GM21717 (cell line): Measurements from ENCODE around the gene DYTN.

Experiments
- ATAC-seq: cut with Tn5 transposase; IDR thresholded peaks from one replicate; pipeline ENCODE4 v1.9.1; 2021; ENCODE audit warnings: mild to moderate bottlenecking, moderate library complexity; ENCODE audit not compliant: unreplicated experiment

Gene DYTN

DNA sequence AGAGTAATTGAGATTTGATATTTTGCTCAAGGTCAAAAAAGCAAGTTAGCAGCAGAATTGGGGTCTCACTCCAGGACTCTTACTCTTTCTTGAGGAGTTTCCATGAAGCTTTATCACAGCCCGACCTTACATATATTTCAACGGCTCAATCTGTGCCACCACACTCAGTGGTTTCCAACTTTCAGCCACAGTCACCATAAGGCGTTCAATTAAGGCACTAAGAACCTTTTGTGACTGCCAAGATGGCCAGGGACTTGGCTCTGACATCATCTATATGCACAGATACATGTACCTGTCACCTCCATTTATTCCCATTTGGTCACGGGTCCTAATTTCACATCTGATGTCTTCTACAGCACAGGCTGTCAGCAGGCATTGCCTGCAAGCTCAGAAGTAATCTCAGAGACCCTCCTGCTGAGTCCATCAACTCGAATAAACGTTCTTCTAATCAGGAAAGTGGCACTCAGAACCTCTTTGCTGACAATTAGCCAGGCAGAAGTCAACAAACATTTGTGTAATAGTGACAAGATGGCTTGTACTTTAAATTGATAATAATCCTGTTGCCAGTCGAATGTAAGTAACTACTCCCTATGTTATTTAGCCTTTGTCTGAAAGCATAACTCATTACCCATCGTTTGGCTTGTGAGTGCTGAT is 16.1 kb downstream of the DYTN start:
- ATAC-seq: no peak

DNA sequence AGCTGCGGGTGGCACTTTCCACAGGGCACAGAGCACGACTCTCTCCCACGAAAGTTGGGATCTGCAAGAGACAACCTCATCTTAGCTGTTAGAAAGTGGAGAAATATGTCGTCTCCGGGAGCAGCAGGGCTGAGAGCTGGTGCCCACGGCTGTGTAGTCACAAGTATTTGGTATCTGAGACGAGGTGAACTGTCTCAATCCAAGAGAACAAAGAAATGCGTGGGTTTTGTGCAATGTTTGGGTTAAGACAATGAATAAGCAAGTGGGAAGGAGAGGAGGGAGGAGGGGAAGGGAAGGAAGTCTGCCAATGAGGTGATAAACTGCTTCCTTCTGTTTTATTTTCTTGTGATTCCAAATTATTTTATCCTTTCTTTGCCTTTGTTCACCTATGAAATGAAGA is 18.0 kb downstream of the DYTN start:
- ATAC-seq: no peak

GRCh38 chr2:206698811-206699210 is 19.4 kb downstream of the DYTN start:
- ATAC-seq: no peak

DNA sequence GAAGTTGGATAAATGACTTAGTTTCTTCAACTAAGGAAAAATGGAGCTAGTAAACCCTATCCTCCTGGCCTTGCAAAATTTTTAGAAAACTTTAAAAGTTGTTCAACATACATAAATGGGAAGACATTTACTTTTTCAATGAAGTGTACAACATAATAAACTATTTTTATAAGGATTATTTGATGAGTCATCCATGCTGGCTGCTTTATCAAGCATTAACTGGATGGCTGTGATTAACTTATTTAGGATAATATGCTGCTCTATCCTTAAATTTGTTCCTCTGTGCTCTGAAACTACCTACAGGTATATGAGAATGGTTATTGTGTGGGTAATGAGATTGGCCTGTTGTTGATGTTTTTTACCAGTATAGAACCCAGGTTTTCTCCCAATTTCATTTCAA is 21.3 kb downstream of the DYTN start:
- ATAC-seq: no peak

DNA sequence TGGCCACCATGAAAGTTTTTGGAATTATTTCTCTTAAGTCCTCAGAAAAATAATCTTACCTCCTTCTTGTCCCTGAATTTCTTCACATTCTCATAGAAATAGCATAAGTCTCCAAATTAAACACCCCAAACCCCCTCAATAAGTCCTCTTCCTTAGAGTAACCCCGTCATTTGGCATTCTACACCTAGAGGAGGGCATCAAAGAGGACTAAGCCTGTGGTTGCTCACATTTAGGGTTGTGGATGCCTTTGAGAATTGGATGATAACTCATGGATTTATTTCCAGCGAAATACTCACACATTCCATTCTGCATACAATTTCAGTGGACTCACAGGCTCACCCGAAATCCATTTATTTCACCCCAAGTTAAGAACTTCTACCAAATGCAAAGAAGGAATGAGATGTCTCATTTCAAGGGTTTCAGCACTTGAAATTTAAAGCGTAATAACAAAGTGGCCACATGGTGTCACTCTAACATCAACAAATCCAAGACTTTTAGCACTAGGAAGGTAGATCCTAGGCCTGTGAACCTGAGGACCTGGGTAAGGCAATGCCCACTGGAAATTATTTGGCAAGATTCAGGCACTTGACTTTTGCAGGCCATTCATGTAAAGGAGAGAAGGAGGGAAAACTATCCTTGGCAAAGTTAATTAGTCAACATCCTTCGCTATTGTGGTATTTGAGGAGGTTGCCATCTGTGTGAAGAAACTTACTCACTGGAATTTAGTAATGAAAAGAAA is 24.6 kb downstream of the DYTN start:
- ATAC-seq: no peak

- no peak for ATAC-seq
Measured at GRCh38 chr2:206692971-206693370, 25.2 kb downstream of the DYTN start.

DNA sequence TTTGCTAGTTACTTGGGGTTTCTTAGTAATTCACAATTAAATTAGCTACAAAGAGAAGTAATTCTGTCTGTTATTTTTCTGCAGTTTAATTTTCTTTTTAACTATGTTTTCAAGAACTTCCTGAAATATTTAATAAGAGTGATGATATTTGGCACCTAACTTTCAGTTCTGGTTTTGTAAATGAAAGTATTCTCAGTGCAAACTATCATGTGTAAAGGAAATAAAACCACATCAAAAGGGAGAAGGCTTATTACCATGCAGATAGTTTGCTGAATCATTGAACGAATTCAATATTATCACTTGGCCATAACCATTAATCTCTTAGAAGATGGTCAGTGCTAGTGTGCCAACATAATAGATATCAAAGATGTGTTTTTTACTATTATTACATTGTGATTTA is 29.2 kb downstream of the DYTN start:
- ATAC-seq: no peak

GRCh38 chr2:206688453-206688852 is 29.7 kb downstream of the DYTN start:
- ATAC-seq: no peak

GRCh38 chr2:206683546-206683945 is 34.6 kb downstream of the DYTN start:
- ATAC-seq: no peak

DNA sequence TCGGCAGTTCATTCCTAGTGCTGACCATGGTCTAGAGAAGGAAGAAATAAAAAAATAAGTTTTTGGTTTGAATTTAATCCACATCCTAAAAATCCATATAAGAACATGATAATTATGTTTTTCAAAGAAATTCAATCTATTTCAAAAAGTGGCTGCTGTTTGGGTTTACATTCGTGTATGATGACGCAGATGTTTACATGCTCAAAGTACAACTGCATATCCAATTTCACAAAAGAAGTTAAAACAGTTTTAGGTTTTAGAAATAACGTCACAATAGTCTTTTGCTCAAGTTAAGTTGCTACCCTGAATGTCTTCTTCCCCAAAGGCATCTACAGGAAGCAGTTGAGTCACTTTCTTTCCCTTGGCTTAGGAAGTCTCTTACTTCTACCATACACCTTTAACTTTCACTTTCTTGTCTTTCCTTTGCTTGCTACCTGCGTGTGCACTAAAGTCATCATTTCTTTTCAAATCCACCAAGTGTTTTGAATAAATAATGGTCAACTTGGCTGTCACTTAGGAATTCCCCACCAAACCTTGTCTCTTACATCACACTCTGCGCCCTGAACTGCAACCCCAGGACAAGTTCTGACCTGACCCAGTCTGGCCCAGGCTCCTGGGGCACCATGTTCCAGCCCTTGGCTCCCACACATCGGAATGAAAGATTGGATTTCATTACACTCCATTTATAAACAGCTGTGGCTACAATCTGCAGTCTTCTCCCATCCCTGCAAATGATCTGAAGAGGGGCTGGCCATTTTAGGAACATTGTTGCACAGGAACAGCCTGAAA is 47.5 kb downstream of the DYTN start:
- ATAC-seq: no peak

GRCh38 chr2:206665251-206665650 is 52.9 kb downstream of the DYTN start:
- ATAC-seq: no peak

- ATAC-seq: no peak
Measured at GRCh38 chr2:206657087-206657486, 61.1 kb downstream of the DYTN start.

DNA sequence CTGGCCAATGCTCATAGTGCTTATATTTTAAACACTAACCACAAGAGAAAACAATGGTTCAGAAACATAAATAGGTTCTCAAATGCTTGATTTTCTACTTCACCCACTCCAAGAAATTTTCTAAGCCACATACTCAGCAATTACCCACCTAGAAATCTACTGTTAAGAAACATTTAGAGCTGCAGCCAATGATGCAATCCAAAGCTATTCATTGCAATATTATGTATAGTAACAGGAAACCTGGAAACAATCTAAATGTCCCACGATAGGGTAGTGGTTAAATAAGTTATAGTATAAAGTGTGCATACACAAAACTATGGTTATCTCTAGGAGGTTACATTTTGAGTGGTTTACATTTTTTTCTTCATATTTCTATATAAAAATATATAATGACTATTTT is 70.2 kb downstream of the DYTN start:
- no peak for ATAC-seq

DNA sequence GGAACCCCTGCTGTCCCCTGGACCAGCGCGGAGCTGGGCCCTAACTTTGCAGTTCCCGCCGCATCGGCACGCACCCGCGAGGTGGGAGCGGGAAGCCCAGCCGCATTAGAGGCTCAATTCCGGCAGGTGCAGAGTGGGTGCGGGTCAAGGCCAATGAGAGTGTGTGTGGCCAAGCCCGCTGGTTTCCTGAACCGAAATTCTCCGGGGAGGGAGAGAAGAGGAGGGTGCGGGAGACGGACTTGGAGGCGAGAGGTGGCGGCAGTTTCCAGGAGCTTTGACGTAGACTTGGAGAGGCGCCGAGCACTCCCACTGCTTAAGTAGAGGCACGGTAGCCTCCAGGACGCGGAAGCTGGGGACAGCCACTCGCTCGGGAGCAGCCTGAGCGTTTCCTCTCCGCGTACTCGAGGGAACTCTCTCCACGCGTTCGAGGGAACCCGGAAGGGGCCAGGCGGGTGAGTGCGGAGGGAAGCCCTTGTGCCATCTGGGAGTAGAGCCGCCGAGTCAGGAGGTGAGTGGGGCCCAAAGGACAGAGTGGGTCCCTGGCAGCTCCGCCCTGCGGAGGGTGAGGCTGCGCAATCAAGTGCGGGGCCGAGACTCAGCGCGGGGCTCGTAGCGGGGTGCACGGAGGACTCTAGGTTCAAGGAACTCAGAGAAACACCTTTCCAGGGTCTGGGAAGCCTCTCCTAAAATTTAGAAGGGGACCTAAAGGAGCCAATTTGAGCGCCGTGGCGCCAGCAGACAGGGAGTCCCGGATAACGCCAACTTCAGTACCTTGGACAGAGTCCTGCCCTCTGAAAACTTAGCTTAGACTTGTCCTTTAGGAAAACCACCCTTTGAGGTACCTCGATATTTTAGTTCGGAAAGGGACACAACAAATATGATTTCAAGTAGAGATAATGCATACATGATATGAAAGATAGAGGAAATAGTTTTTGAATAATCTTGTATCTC is 75.8 kb downstream of the DYTN start, which contains the start of gene FAM237A:
TSS of gene FAM237A (plus strand) at position 413 of the 951 bp plus-strand sequence. CDS start 1,750 bp downstream, outside the sequence.
- no peak for ATAC-seq

- no peak for ATAC-seq
Measured at GRCh38 chr2:206641226-206641625, 77.0 kb downstream of the DYTN start.

DNA sequence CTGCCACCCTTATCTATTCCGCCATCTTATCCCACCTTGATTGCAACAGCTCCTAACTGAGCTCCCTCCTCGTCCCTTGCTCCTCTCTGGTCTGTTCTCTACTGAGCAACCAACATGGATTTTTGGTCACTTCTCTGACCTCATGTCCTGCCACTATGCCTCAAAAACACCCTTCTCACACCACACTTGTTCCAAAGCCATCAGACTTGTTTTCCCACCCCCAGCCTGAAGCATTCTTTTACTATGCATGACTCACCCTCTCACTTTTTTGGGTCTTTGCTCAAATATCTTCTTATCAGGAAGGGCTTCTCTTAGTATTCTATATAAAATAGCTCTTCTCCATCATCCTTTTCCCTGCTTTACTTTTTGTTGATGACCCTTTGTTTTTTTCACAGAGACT is 78.6 kb downstream of the DYTN start:
- no peak for ATAC-seq

GRCh38 chr2:206635015-206635414 is 83.2 kb downstream of the DYTN start:
- no peak for ATAC-seq

GRCh38 chr2:206631340-206631739 is 86.9 kb downstream of the DYTN start:
- no peak for ATAC-seq

DNA sequence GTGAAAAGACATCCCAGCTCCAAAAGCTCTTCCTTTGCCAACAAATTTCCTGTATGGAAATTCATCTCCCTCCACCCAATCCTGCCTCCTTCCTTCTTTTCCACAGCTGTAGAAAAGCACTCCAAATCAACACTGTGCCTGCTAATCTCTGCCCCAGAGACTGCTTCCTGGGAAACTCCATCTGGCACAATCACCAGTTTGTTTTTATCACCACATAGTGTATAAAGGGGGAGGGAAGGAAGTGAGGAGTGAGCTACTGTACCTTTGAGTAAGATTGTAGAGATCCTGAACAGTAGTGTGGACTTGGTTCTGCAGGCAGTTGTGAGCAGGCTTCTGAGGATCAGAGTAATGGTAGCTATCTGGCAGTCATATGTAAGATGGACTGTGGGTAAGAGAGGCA is 90.6 kb downstream of the DYTN start:
- no peak for ATAC-seq

- no peak for ATAC-seq
Measured at GRCh38 chr2:206626108-206626507, 92.1 kb downstream of the DYTN start.

- ATAC-seq: no peak
Measured at GRCh38 chr2:206619011-206619410, 99.2 kb downstream of the DYTN start.
